Muscle layer of colon (tissue), 2 donors: ENCODE results near the gene LRRC34.

ENCODE experiments used
- H3K27ac ChIP-seq: one replicate; pipeline ENCODE4 v1.7.0; 2013; ENCODE audit warnings: low read depth, mild to moderate bottlenecking, low read length, moderate library complexity
- H3K27me3 ChIP-seq, 2 donors: one replicate each; pipeline ENCODE4 v1.7.0; 2013; ENCODE audit warnings: low read length in 2 of 2, mild to moderate bottlenecking in 2 of 2; ENCODE audit not compliant: insufficient read depth in 2 of 2, control insufficient read depth in 1 of 2
- H3K36me3 ChIP-seq: one replicate; pipeline ENCODE4 v1.7.0; 2013; ENCODE audit warnings: mild to moderate bottlenecking, low read length; ENCODE audit not compliant: insufficient read depth
- H3K4me1 ChIP-seq: one replicate; pipeline ENCODE4 v1.7.0; 2013; ENCODE audit warnings: mild to moderate bottlenecking, low read length; ENCODE audit not compliant: insufficient read depth
- H3K4me3 ChIP-seq, 2 donors: one replicate each; pipeline ENCODE4 v1.7.0; 2013; ENCODE audit warnings: low read length in 2 of 2, low read depth in 1 of 2, mild to moderate bottlenecking in 1 of 2, moderate library complexity in 1 of 2
- H3K9ac ChIP-seq: one replicate; pipeline ENCODE4 v1.7.0; 2013; ENCODE audit warnings: low read length
- H3K9me3 ChIP-seq: one replicate; pipeline ENCODE4 v1.7.0; 2013; ENCODE audit warnings: mild to moderate bottlenecking, low read length
- donor health status: abdominal sarcoma.
- donor health status: Adenocarcinoma of cecum.

The LRRC34 gene

GRCh38 chr3:169759256-169759655 is 53.4 kb downstream of the LRRC34 start:
- H3K4me1 ChIP-seq = no peaks in the 10 kb centered on the region

GRCh38 chr3:169758359-169758994 is 54.2 kb downstream of the LRRC34 start:
- Histone ChIP-seq H3K4me3 (no peak overlapping the region), H3K9me3 (no peaks in the 10 kb centered on the region), H3K36me3 (no peaks in the 10 kb centered on the region), H3K27me3 (no peaks in the 10 kb centered on the region), H3K4me1 (no peaks in the 10 kb centered on the region), H3K9ac (no peak overlapping the region), H3K27ac (no peak overlapping the region)

More at GRCh38 chr3:169759256-169759655, 53.4 kb downstream of the LRRC34 start:
- H3K27me3 ChIP-seq = no peaks in the 10 kb centered on the region
- H3K27ac ChIP-seq = no peak overlapping the region
- no peaks in the 10 kb centered on the region for H3K9me3 ChIP-seq
- H3K4me3 ChIP-seq = no peak overlapping the region
- no peak overlapping the region for H3K9ac ChIP-seq
- no peaks in the 10 kb centered on the region for H3K36me3 ChIP-seq

- Histone ChIP-seq H3K36me3 (no peaks in the 10 kb centered on the region), H3K27me3 (no peaks in the 10 kb centered on the region), H3K9me3 (no peaks in the 10 kb centered on the region), H3K9ac (no peak overlapping the region), H3K4me1 (no peaks in the 10 kb centered on the region), H3K27ac (no peak overlapping the region), H3K4me3 (no peak overlapping the region)
Measured at GRCh38 chr3:169755488-169755887, 57.2 kb downstream of the LRRC34 start.

GRCh38 chr3:169754711-169755110 is 58.0 kb downstream of the LRRC34 start:
- Histone ChIP-seq H3K9ac (no peak overlapping the region), H3K4me3 (no peak overlapping the region), H3K4me1 (no peaks in the 10 kb centered on the region), H3K9me3 (no peaks in the 10 kb centered on the region), H3K27me3 (no peaks in the 10 kb centered on the region), H3K27ac (no peak overlapping the region), H3K36me3 (no peaks in the 10 kb centered on the region)

- H3K27ac ChIP-seq = no peak overlapping the region
- H3K9ac ChIP-seq = no peak overlapping the region
- H3K36me3 ChIP-seq = no peaks in the 10 kb centered on the region
- no peaks in the 10 kb centered on the region for H3K9me3 ChIP-seq
- no peaks in the 10 kb centered on the region for H3K4me1 ChIP-seq
- H3K27me3 ChIP-seq = no peaks in the 10 kb centered on the region
- H3K4me3 ChIP-seq = no peak overlapping the region
Measured at GRCh38 chr3:169751875-169752274, 60.8 kb downstream of the LRRC34 start.

- H3K27me3 ChIP-seq = no peaks in the 10 kb centered on the region
Measured at GRCh38 chr3:169750665-169751064, 62.0 kb downstream of the LRRC34 start.

GRCh38 chr3:169748670-169749069 is 64.0 kb downstream of the LRRC34 start:
- Histone ChIP-seq H3K27ac (no peak overlapping the region), H3K9ac (no peak overlapping the region), H3K4me1 (no peaks in the 10 kb centered on the region), H3K36me3 (no peaks in the 10 kb centered on the region), H3K4me3 (no peak overlapping the region), H3K27me3 (no peaks in the 10 kb centered on the region), H3K9me3 (no peaks in the 10 kb centered on the region)

More at GRCh38 chr3:169750665-169751064, 62.0 kb downstream of the LRRC34 start:
- no peaks in the 10 kb centered on the region for H3K9me3 ChIP-seq
- H3K4me1 ChIP-seq = no peaks in the 10 kb centered on the region
- H3K36me3 ChIP-seq = no peaks in the 10 kb centered on the region
- H3K4me3 ChIP-seq = no peak overlapping the region
- no peak overlapping the region for H3K27ac ChIP-seq
- H3K9ac ChIP-seq = no peak overlapping the region

- no peaks in the 10 kb centered on the region for H3K27me3 ChIP-seq
- no peaks in the 10 kb centered on the region for H3K9me3 ChIP-seq
- H3K27ac ChIP-seq = no peak overlapping the region
- no peak overlapping the region for H3K4me3 ChIP-seq
- no peaks in the 10 kb centered on the region for H3K4me1 ChIP-seq
- no peaks in the 10 kb centered on the region for H3K36me3 ChIP-seq
- no peak overlapping the region for H3K9ac ChIP-seq
Measured at GRCh38 chr3:169746924-169747323, 65.8 kb downstream of the LRRC34 start.

- Histone ChIP-seq H3K9me3 (no peaks in the 10 kb centered on the region), H3K4me1 (no peaks in the 10 kb centered on the region)
Measured at GRCh38 chr3:169744366-169745054, 68.2 kb downstream of the LRRC34 start.

More at GRCh38 chr3:169744366-169745054, 68.2 kb downstream of the LRRC34 start:
- Histone ChIP-seq H3K36me3 (no peaks in the 10 kb centered on the region), H3K27me3 (no peaks in the 10 kb centered on the region), H3K27ac (no peak overlapping the region), H3K4me3 (no peak overlapping the region), H3K9ac (no peak overlapping the region)
